ENCODE data around the gene MAP1B. TPM values are rescaled to one million over a fixed set of nuclear protein-coding genes. Genes with fewer than 3 reads are reported as not detected.

Gene MAP1B
- polyA plus RNA-seq, 1 donor from 2014 or later = 234 TPM

GRCh38 chr5:72179028-72179815, 71.9 kb downstream of the MAP1B start:
- Histone ChIP-seq H3K4me2 (ENCODE audit: low read length) (no peak overlapping the region), H3K9me3 (ENCODE audit: low read length) (no peaks in the 10 kb centered on the region), H3K9ac (ENCODE audit: low read length) (no peak overlapping the region), H4K20me1 (ENCODE audit: insufficient read depth) (peaks cover 92% of the 10 kb centered on the region), H3F3A (ENCODE audit: insufficient read depth, low read length, poor library complexity, severe bottlenecking) (no peaks in the 10 kb centered on the region), H2AFZ (ENCODE audit: low read depth, low read length) (no peak overlapping the region), H3K36me3 (ENCODE audit: insufficient read depth, low read length) (peaks cover 23% of the 10 kb centered on the region), H3K27ac (ENCODE audit: low read length) (no peak overlapping the region), H3K27me3 (ENCODE audit: insufficient read depth, low read depth, low read length) (no peaks in the 10 kb centered on the region), H3K9me2 (ENCODE audit: insufficient read depth, low read length) (no peaks in the 10 kb centered on the region), H3K4me3 (ENCODE audit: low read length) (peak overlapping the region; percentile 41), H3K79me2 (replicated peaks; ENCODE audit: insufficient read depth, low read length) (peaks cover 94% of the 10 kb centered on the region)
- no peak for TF ChIP-seq EP300 (conservative IDR thresholded peaks at IDR 0.05; ENCODE audit: poor library complexity, severe bottlenecking)
- no peak for TF ChIP-seq TAF1 (IDR thresholded peaks at IDR 0.05; ENCODE audit: low read depth)

DNA sequence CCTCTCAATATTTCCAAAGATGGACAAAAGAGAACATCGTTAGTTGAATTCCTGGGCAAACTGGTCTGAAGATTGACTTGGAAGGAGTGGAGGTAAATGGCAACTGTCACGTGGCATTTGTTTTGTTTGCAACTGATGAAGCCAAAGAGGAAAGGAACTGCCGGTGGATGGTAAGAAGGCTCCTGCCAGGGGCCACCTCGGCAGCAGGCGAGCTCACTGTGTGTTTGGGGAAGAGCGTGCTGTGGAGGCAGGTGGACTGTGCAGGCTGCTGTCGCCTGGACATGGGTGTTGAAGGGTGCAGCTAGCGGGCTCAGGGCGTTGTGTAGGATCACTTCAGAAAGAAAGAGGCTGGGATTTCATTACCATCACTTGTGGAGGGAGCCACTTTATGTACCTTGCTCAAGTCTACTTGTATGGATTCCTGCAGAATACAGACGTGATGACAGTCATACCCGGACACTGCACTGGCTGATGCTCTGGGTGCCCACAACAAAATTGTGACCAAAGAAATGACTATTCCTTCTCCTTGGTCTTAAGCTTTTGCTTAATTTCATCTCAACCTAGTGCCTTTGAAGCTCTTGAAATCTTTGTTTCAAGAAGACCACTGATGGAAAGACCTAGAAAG, 72.7 kb downstream of the MAP1B start:
- no peaks in the 10 kb centered on the region for H3K9me3 ChIP-seq (ENCODE audit: low read length)
- no peak overlapping the region for H3K4me2 ChIP-seq (ENCODE audit: low read length)
- no peak overlapping the region for H3K27ac ChIP-seq (ENCODE audit: low read length)
- TF ChIP-seq EP300 (conservative IDR thresholded peaks at IDR 0.05; ENCODE audit: poor library complexity, severe bottlenecking) (no peak), MXI1 (conservative IDR thresholded peaks at IDR 0.05; ENCODE audit: poor library complexity, severe bottlenecking) (no peak)
- H3K9me2 ChIP-seq (ENCODE audit: insufficient read depth, low read length) = no peaks in the 10 kb centered on the region
- H3K9ac ChIP-seq (ENCODE audit: low read length) = no peak overlapping the region
- H3F3A ChIP-seq (ENCODE audit: insufficient read depth, low read length, poor library complexity, severe bottlenecking) = no peaks in the 10 kb centered on the region
- H3K4me3 ChIP-seq (ENCODE audit: low read length) = peak overlapping the region; percentile 41
- no peak overlapping the region for H2AFZ ChIP-seq (ENCODE audit: low read depth, low read length)
- no peaks in the 10 kb centered on the region for H3K27me3 ChIP-seq (ENCODE audit: insufficient read depth, low read depth, low read length)
- peaks cover 94% of the 10 kb centered on the region for H4K20me1 ChIP-seq (ENCODE audit: insufficient read depth)
- H3K36me3 ChIP-seq (ENCODE audit: insufficient read depth, low read length) = peaks cover 28% of the 10 kb centered on the region
- H3K79me2 ChIP-seq (replicated peaks; ENCODE audit: insufficient read depth, low read length) = peaks cover 96% of the 10 kb centered on the region

DNA sequence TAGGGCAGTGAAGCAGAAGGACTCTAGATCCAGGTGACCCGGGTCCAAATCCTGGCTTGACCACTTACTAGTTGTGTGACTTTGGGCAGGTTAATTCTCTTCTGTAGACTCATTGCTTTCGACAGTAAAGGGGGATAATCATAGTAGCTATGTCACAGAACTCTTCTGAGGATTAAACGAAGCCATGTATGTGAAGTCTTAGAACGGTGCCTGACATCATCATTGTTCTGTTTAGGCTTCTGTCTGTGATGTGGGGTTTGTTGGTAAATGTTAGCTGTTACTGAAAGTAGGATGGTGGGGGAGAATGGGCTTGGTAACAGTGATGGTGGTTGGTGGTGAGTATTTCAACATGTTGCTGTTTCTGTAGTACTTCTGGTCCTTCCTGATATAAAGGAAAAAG, 73.7 kb downstream of the MAP1B start:
- no peaks in the 10 kb centered on the region for H3K27me3 ChIP-seq (ENCODE audit: insufficient read depth, low read depth, low read length)
- no peaks in the 10 kb centered on the region for H3F3A ChIP-seq (ENCODE audit: insufficient read depth, low read length, poor library complexity, severe bottlenecking)
- no peak overlapping the region for H3K9ac ChIP-seq (ENCODE audit: low read length)
- peaks cover 38% of the 10 kb centered on the region for H3K36me3 ChIP-seq (ENCODE audit: insufficient read depth, low read length)
- H3K27ac ChIP-seq (ENCODE audit: low read length) = no peak overlapping the region
- no peak overlapping the region for H3K4me3 ChIP-seq (ENCODE audit: low read length)
- peaks cover 96% of the 10 kb centered on the region for H3K79me2 ChIP-seq (replicated peaks; ENCODE audit: insufficient read depth, low read length)
- no peaks in the 10 kb centered on the region for H3K9me2 ChIP-seq (ENCODE audit: insufficient read depth, low read length)
- no peaks in the 10 kb centered on the region for H3K9me3 ChIP-seq (ENCODE audit: low read length)
- H3K4me2 ChIP-seq (ENCODE audit: low read length) = peak overlapping the region; percentile 41
- H2AFZ ChIP-seq (ENCODE audit: low read depth, low read length) = no peak overlapping the region
- peaks cover 96% of the 10 kb centered on the region for H4K20me1 ChIP-seq (ENCODE audit: insufficient read depth)
- TF ChIP-seq EP300 (conservative IDR thresholded peaks at IDR 0.05; ENCODE audit: poor library complexity, severe bottlenecking) = no peak

- H3K36me3 ChIP-seq (ENCODE audit: insufficient read depth, low read length) = peaks cover 44% of the 10 kb centered on the region
- H3K4me3 ChIP-seq (ENCODE audit: low read length) = peak overlapping the region; percentile 41
- no peak overlapping the region for H2AFZ ChIP-seq (ENCODE audit: low read depth, low read length)
- H3K79me2 ChIP-seq (replicated peaks; ENCODE audit: insufficient read depth, low read length) = peaks cover 96% of the 10 kb centered on the region
- peak overlapping the region; percentile 27 for H3K27ac ChIP-seq (ENCODE audit: low read length)
- no peaks in the 10 kb centered on the region for H3K27me3 ChIP-seq (ENCODE audit: insufficient read depth, low read depth, low read length)
- TF ChIP-seq REST (IDR thresholded peaks at IDR 0.05; ENCODE audit: borderline replicate concordance) (no peak), POLR2AphosphoS5 (IDR thresholded peaks at IDR 0.05) (peak; percentile 9)
- H3F3A ChIP-seq (ENCODE audit: insufficient read depth, low read length, poor library complexity, severe bottlenecking) = peaks cover 4% of the 10 kb centered on the region
- peaks cover 96% of the 10 kb centered on the region for H4K20me1 ChIP-seq (ENCODE audit: insufficient read depth)
- no peaks in the 10 kb centered on the region for H3K9me2 ChIP-seq (ENCODE audit: insufficient read depth, low read length)
- H3K4me2 ChIP-seq (ENCODE audit: low read length) = peak overlapping the region; percentile 8
- H3K9me3 ChIP-seq (ENCODE audit: low read length) = no peaks in the 10 kb centered on the region
- no peak overlapping the region for H3K9ac ChIP-seq (ENCODE audit: low read length)
Observed at GRCh38 chr5:72182686-72183085, 75.4 kb downstream of the MAP1B start.
